IgD-negative memory B cell (primary cell): ENCODE measurements around the gene SPACDR. TPM values are rescaled to one million over a fixed set of nuclear protein-coding genes. Genes with fewer than 3 reads are reported as not detected.
"Not testable (repeated sequence)": the region's sequence is repeated elsewhere in the genome, so short reads cannot be mapped to it uniquely, and the experiment has no call there.

Experiments
- H3K27ac Mint-ChIP-seq, 3 donors: one replicate each; pipeline ENCODE4 v1.8.0; 2020 to 2022; ENCODE audit warnings: mild to moderate bottlenecking in 3 of 3, mixed read lengths in 3 of 3, moderate library complexity in 1 of 3
- H3K27me3 Mint-ChIP-seq: one replicate; pipeline ENCODE4 v1.8.0; 2021; ENCODE audit warnings: mixed read lengths
- H3K36me3 Mint-ChIP-seq: one replicate; pipeline ENCODE4 v1.8.0; 2020; ENCODE audit warnings: mild to moderate bottlenecking, mixed read lengths
- H3K4me1 Mint-ChIP-seq, 3 donors: one replicate each; pipeline ENCODE4 v1.8.0; 2020 to 2022; ENCODE audit warnings: mixed read lengths in 3 of 3, mild to moderate bottlenecking in 1 of 3
- H3K4me3 Mint-ChIP-seq, 4 donors: one replicate each; pipeline ENCODE4 v1.8.0; 2020 to 2022; ENCODE audit warnings: mild to moderate bottlenecking in 4 of 4, mixed read lengths in 4 of 4, moderate library complexity in 3 of 4
- H3K9me3 Mint-ChIP-seq, 3 donors: one replicate each; pipeline ENCODE4 v1.8.0; 2020 to 2021; ENCODE audit warnings: mixed read lengths in 3 of 3, mild to moderate bottlenecking in 1 of 3
- polyA plus RNA-seq: library from polyadenylated mRNA; unstranded; fragments of 300-500 nt; fragmentation: Illumina TruSeq; gene quantifications from one replicate; pipeline ENCODE4 v1.2.3, GENCODE V29; 2021

SPACDR gene
- polyA plus RNA-seq, 1 donor from 2014 or later, result 0.78 TPM

DNA sequence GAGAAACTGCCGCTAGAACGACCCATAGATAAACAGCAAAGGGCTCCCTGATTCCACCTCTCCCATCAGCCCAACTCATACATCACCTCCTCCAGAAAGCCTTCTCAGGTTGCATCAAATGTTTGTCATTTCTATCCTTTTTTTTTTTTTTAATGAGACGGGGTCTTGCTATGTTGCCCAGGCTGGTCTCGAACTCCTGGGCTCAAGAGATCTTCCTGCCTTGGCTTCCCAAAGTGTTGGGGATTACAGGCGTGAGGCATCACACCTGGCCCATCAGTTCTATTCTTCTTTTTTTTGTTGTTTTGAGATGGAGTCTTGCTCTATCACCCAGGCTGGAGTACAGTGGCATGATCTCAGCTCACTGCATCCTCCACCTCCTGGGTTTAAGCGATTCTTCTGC lies 7.0 kb downstream of the SPACDR start:
- Mint-ChIP-seq H3K9me3 (no peaks in the 10 kb centered on the region), H3K36me3 (peaks cover 2% of the 10 kb centered on the region), H3K4me1 (peaks cover 0 to 6% (median 3%) of the 10 kb centered on the region in 3 donors), H3K27ac (no peak overlapping the region), H3K27me3 (no peaks in the 10 kb centered on the region), H3K4me3 (no peak overlapping the region)

DNA sequence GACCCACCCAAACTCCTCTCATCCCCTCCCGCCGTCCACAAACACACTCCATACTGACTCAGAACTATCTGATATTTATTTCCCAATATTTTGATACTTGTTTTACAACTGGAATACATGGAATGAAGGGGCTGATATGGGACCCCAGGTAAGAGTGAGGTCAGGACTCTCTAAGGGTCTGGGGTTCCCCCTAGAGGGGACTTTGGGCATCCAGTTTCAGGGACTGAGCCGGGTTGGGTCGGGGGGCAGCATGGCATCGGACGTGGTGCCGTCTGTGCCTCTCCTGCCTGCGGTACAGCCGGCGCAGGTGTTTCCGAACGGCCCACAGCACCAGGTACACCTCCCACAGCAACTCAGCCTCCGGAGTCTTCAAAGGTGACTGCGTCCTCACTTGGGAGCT lies 7.5 kb downstream of the SPACDR start:
- H3K4me3 Mint-ChIP-seq, result no peak overlapping the region
- peaks cover 0 to 6% (median 3%) of the 10 kb centered on the region in 3 donors for H3K4me1 Mint-ChIP-seq
- H3K36me3 Mint-ChIP-seq, result peaks cover 2% of the 10 kb centered on the region
- H3K27ac Mint-ChIP-seq, result peak overlapping the region in 1 of 3 donors; percentile 62
- H3K27me3 Mint-ChIP-seq, result no peaks in the 10 kb centered on the region
- H3K9me3 Mint-ChIP-seq, result no peaks in the 10 kb centered on the region

DNA sequence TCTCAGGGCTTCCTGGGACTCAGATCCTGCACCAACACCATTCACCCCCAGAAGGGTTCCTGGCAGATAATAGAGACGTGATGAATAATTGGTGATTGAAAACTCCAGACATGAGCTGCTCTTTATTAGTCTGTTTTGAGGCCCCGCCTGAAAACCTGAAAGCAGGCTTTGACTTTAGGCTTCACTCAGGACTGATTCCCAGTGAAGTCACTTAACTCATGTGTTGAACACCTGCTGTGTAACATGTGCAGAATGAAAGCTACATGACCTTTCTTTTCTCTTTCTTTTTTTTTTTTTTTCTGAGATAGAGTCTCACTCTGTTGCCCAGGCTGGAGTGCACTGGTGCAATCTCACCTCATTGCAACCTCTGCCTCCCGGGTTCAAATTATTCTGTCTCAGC lies 8.9 kb downstream of the SPACDR start:
- no peaks in the 10 kb centered on the region for H3K9me3 Mint-ChIP-seq
- peaks cover 2% of the 10 kb centered on the region for H3K36me3 Mint-ChIP-seq
- H3K27me3 Mint-ChIP-seq, result no peaks in the 10 kb centered on the region
- H3K4me3 Mint-ChIP-seq, result no peak overlapping the region
- no peak overlapping the region for H3K27ac Mint-ChIP-seq
- H3K4me1 Mint-ChIP-seq, result peaks cover 3 to 13% (median 6%) of the 10 kb centered on the region in 3 donors

DNA sequence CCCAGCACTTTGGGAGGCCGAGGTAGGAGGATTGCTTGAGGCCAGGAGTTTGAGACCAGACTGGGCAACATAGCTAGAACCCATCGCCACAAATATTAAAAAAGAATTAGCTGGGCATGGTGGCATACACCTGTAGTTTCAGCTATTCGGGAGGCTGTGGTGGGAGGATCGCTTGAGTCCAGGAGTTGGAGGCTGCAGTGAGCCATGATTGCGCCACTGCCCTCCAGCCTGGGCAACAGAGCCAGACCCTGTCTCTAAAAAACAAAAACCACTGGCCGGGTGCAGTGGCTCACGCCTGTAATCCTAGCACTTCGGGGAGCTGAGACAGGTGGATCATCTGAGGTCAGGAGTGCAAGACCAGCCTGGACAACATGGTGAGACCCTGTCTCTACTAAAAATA lies 10.2 kb downstream of the SPACDR start:
- not testable (repeated sequence) for H3K27ac Mint-ChIP-seq, H3K36me3 Mint-ChIP-seq, H3K27me3 Mint-ChIP-seq, H3K4me3 Mint-ChIP-seq, H3K9me3 Mint-ChIP-seq
- H3K4me1 Mint-ChIP-seq, result peaks cover 3 to 13% (median 6%) of the 10 kb centered on the region in 3 donors

DNA sequence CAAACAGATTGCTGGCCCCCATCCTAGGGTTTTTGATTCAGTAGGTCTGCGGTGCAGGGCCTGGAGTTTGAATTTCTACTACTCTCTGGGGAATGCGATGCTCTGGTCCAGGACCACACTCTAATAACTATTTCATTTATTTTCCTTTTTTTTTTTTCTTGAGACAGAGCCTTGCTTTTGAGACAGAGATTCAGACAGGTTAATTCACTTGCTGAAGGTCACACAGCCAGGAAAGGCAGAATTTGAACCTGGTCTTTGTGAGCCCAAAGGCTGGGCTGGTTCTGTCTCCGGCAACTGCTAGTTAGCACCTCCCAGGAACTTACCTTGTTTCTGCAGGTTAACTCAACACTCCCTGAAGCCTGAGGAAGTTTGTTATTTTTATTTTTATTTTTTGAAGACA lies 11.5 kb downstream of the SPACDR start:
- no peak overlapping the region for H3K27ac Mint-ChIP-seq
- H3K9me3 Mint-ChIP-seq, result no peaks in the 10 kb centered on the region
- no peaks in the 10 kb centered on the region for H3K36me3 Mint-ChIP-seq
- no peak overlapping the region for H3K4me3 Mint-ChIP-seq
- H3K27me3 Mint-ChIP-seq, result no peaks in the 10 kb centered on the region
- H3K4me1 Mint-ChIP-seq, result peaks cover 3 to 13% (median 6%) of the 10 kb centered on the region in 3 donors

DNA sequence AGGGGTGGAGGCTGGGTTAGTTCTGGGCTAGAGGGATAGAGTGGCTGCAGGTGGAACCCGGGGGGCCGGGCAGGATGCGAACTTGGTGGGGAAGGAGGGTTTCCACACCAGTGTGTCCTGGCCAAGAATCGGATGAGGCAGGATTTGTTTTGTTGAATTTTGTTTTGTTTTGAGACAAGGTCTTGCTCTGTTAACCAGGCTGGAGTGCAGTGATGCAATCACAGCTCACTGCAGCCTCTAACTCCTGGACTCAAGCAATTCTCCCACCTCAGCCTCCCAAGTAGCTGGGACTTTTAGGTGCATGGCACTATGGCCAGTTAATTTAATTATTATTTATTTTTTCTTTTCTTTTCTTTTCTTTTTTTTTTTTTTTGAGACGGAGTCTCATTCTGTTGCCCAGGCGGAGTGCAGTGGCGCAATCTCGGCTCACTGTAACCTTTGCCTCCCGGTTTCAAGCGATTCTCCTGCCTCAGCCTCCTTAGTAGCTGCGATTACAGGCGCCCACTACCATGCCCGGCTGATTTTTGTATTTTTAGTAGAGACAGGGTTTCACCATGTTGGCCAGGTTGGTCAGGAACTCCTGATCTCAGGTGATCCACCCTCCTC lies 14.8 kb downstream of the SPACDR start:
- H3K27me3 Mint-ChIP-seq, result no peaks in the 10 kb centered on the region
- no peak overlapping the region for H3K27ac Mint-ChIP-seq
- H3K9me3 Mint-ChIP-seq, result no peaks in the 10 kb centered on the region
- H3K36me3 Mint-ChIP-seq, result no peaks in the 10 kb centered on the region
- peak overlapping the region; percentile 3 to 63 (median 38) for H3K4me3 Mint-ChIP-seq
- peaks cover 7 to 11% (median 10%) of the 10 kb centered on the region in 3 donors for H3K4me1 Mint-ChIP-seq

DNA sequence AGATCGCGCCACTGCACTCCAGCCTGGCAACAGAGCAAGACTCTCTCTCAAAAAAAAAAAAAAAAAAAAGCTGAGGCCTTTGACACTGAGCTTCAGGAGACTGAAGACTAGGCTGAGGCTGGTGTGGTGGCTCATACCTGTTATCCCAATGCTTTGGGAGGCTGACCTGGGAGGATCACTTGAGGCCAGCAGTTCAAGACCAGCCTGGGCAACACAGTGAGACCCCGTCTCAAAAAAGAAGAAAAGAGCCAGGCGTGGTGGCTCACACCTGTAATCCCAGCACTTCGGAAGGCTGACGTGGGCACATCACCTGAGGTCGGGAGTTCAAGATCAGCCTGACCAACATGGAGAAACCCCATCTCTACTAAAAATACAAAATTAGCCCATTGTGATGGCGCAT lies 16.7 kb downstream of the SPACDR start:
- peaks cover 7 to 12% (median 10%) of the 10 kb centered on the region in 3 donors for H3K4me1 Mint-ChIP-seq
- peak overlapping the region in 1 of 3 donors; percentile 42 for H3K27ac Mint-ChIP-seq
- H3K9me3 Mint-ChIP-seq, H3K27me3 Mint-ChIP-seq, H3K36me3 Mint-ChIP-seq: not testable (repeated sequence)
- H3K4me3 Mint-ChIP-seq, result peak overlapping the region in 1 of 4 donors; percentile 28

DNA sequence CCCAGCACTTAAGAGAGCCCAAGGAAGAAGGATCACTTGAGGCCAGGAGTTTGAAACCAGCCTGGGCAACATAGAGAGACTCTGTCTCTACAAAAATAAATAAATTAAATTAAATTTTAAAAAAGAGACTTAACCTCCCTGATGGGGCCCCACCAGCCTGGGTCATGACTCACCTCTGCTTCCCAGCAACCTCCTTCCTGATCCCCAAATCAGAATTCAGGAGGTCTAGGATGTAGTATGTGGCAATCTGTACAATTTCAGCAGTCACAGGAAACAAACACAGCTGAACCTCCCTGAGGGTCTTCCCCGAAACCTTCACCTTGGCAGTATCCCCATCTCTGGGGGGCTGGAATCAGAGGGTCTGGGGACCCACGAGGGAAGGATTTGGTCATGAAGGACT lies 18.0 kb downstream of the SPACDR start:
- no peaks in the 10 kb centered on the region for H3K27me3 Mint-ChIP-seq
- H3K27ac Mint-ChIP-seq, result peak overlapping the region in 2 of 3 donors; percentile 23 to 70
- H3K9me3 Mint-ChIP-seq, result no peaks in the 10 kb centered on the region
- no peaks in the 10 kb centered on the region for H3K36me3 Mint-ChIP-seq
- no peak overlapping the region for H3K4me3 Mint-ChIP-seq
- H3K4me1 Mint-ChIP-seq, result peaks cover 7 to 12% (median 10%) of the 10 kb centered on the region in 3 donors

DNA sequence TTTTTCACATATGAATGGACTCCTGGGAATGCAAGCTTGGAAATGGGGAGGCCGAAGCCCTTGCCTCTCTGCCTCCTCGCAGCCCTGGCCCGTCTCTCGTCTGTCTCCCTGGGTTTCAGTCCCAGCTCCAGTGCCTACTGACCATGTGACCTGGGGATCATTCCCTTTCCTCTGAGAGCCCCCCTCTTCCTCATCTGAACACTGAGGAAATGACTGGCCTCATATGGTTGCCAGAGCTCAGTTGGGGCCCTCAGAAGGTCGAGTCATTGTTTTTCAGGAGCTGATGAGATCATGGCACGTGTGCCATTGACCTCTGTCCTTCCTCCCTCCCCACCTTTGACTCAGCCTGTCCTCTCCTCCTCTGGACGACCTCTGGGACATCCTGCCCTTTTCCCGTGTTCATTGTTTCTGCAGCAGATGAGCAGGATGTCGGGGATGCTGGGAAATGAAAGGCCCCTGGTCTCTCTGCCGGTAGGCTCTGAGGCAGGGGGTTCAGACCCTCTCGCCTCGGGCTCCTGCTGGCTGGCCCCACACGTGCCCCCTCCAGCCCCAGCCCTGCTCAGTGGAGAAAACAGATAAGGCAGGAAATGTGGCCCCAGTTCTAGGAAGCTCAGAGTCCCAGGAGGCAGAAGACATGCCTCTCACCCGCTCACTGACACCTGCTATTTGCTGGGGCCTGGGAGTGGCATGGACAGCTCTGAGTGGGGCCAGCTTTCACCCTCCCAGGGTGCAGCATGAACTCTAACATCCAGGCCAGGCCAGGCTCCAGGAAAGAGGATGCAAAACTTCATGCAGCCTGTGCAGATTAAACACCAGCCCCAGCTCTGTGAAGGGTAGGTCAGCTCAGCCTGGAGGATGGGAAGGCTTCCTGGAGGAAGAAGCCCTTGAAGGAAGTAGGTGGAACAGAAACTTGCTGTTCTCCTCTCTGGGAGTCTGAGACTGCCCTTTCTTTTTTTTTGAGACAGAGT lies 19.5 kb downstream of the SPACDR start:
- Mint-ChIP-seq H3K4me3 (peak overlapping the region in 3 of 4 donors; percentile 6 to 80 (median 25)), H3K27me3 (no peaks in the 10 kb centered on the region), H3K27ac (peak overlapping the region; percentile 33 to 63 (median 47)), H3K4me1 (peaks cover 0 to 9% (median 6%) of the 10 kb centered on the region in 3 donors), H3K9me3 (no peaks in the 10 kb centered on the region), H3K36me3 (no peaks in the 10 kb centered on the region)

DNA sequence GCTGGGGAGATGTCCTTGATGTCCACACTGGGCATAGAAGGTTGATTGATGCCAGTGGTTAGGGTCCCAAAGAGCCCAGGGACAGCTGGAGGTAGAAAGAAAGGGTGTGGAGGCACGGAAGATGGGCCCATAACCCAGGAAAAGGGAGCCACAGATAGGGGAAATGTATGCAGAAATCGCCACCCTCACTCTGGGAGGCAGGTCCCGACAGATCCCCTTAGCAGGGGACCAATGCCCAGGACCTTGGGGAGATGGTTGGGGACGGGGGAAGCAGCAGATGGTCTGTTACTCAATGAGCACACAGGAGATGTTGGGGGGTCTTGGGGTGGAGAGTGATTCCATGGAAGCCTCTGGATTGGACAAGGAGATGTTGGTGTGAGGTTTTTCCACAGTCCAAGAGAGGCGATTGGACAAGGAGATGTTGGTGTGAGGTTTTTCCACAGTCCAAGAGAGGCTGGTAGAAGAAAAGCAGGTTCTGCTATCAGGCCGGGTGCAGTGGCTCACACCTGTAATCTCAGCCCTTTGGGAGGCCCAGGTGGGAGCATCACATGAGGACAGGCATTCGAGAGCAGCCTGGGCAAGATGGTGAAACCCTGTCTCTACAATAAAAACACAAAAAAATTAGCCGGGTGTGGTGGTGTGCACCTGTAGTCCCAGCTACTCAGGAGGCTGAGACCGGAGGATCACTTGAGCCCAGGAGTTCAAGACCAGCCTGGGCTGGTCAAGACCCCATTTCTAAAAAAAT lies 20.8 kb downstream of the SPACDR start:
- Mint-ChIP-seq H3K27ac (peak overlapping the region; percentile 33 to 77 (median 39)), H3K9me3 (no peaks in the 10 kb centered on the region), H3K4me3 (peak overlapping the region in 1 of 4 donors; percentile 27), H3K36me3 (no peaks in the 10 kb centered on the region), H3K4me1 (peaks cover 0 to 9% (median 6%) of the 10 kb centered on the region in 3 donors), H3K27me3 (no peaks in the 10 kb centered on the region)

DNA sequence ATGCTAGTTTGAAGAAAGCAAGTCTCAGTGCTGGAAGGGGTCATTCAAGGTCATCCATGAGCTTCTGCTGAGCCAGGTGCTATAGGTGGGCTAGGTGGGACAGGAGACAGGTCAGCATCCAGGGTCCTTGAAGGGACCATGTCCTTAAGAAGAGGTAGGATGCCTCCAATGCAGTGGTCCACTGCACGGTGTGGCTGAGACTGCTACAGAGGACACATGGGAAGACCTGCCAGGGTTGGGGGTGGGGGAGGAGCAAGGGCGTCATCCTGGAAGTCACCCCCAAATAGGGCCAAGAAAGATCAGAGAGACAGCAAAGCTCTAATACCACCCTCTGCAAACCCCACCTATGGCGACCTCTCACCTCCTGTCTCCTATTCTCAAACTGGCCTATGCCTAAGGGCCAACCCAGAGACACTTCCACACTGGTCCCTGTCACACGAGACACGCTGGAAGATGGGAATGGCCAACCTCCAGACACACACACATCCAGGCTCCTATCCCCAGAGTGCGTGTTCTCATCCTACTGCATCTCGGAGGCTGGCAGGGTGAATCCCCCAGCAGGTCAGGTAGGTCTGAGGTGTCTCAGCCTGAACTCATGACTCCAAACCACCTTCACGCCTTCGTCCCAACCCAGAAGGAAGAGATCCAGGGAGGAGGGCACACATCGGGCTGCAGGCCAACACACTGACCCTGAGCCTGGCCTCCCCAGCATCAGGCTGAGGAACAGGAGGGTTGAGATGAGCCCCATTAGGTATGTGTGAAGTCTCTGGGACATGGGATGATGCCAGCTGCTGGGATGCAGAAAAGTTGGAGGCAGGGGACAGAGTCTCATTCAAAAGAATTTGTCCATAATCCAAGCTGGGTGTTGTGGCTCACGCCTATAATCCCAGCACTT lies 22.2 kb downstream of the SPACDR start:
- peaks cover 0 to 9% (median 6%) of the 10 kb centered on the region in 3 donors for H3K4me1 Mint-ChIP-seq
- no peak overlapping the region for H3K27ac Mint-ChIP-seq
- H3K4me3 Mint-ChIP-seq, result peak overlapping the region in 1 of 4 donors; percentile 44
- no peaks in the 10 kb centered on the region for H3K36me3 Mint-ChIP-seq
- no peaks in the 10 kb centered on the region for H3K9me3 Mint-ChIP-seq
- H3K27me3 Mint-ChIP-seq, result no peaks in the 10 kb centered on the region

DNA sequence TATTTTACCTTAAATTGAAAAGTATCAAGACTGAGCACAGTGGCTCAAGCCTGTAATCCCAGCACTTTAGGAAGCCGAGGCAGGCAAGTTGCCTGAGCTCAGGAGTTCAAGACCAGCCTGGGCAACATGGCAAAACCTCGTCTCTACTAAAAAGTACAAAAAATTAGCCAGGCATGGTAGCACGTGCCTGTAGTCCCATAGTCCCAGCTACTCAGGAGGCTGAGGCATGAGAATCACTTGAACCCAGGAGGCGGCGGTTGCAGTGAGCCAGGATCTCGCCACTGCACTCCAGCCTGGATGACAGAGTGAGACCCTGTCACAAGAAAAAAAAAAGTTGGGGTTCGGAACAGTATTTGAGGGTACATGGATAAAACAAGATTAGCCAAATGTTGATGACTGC lies 24.8 kb downstream of the SPACDR start:
- H3K27me3 Mint-ChIP-seq, H3K27ac Mint-ChIP-seq, H3K9me3 Mint-ChIP-seq, H3K36me3 Mint-ChIP-seq: not testable (repeated sequence)
- Mint-ChIP-seq H3K4me1 (peaks cover 11 to 12% (median 11%) of the 10 kb centered on the region in 3 donors), H3K4me3 (peak overlapping the region in 1 of 4 donors; percentile 26)

DNA sequence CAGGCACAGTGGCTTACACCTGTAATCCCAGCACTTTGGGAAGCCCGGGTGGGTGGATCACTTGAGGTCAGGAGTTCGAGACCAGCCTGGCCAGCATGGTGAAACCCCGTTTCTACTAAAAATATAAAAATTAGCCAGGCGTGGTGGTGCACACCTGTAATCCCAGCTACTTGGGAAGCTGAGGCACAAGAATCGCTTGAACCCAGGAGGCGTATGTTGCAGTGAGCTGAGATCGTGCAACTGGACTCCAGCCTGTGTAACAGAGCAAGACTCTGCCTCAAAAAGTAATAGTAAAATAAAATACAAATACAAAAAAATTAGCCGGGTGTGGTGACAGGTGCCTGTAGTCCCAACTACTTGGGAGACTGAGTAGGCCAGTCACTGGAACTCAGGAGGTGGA lies 25.3 kb downstream of the SPACDR start:
- H3K9me3 Mint-ChIP-seq, H3K27me3 Mint-ChIP-seq, H3K36me3 Mint-ChIP-seq, H3K27ac Mint-ChIP-seq: not testable (repeated sequence)
- Mint-ChIP-seq H3K4me1 (peaks cover 11 to 17% (median 16%) of the 10 kb centered on the region in 3 donors), H3K4me3 (peak overlapping the region in 1 of 4 donors; percentile 26)

DNA sequence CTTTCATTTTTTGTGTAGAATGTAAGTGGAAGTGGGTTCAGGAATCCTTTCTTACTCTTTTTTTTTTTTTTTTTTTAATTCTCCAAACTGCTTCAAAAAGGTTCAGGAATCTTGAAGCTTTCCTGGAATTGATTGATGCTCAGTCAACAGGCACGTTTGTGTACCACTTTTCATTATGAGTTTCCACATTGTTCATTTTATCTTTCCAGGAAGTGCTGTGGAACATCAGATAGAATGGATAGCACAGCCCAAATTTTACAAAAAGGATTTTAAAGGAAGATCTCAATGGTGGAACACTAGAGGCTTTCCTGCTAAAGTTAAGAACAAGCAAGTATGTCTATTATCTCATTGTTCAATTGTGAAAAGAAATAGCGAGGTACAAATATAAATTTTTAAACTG lies 25.9 kb downstream of the SPACDR start:
- peak overlapping the region in 2 of 3 donors; percentile 19 to 99 for H3K27ac Mint-ChIP-seq
- H3K27me3 Mint-ChIP-seq, result no peaks in the 10 kb centered on the region
- H3K4me1 Mint-ChIP-seq, result peaks cover 11 to 19% (median 18%) of the 10 kb centered on the region in 3 donors
- peaks cover 3% of the 10 kb centered on the region for H3K36me3 Mint-ChIP-seq
- no peaks in the 10 kb centered on the region for H3K9me3 Mint-ChIP-seq
- peak overlapping the region in 2 of 4 donors; percentile 22 to 54 for H3K4me3 Mint-ChIP-seq
